NCI-H446 treated with DMSO at 0.1 percent for 48 hours (cell line): Measurements from ENCODE around the gene TMEM127.

Experiments used
- DNase-seq: peaks from one replicate; lab custom pipeline; 2025; lab: John Stamatoyannopoulos, UW

TMEM127 gene

DNA sequence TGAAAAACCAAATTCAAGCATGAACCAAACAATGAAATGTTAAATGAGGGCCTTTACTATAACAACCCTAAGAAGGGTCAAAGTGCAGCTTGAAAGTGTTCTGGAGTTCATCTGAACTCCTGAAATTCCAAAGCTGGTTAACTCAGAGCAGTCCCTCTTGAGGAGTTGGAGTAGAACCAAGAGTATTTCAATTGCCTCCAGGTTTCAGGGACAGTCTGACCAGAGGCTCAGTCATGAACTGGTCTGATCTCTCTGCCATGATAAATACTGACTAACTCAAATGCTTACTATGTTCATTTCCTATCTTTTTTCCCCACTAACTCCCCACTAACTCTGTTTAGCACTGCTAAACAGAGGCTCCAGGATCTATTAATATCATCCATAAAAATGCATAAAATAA is 59.9 kb downstream of the TMEM127 start:
- no peak for DNase-seq

DNA sequence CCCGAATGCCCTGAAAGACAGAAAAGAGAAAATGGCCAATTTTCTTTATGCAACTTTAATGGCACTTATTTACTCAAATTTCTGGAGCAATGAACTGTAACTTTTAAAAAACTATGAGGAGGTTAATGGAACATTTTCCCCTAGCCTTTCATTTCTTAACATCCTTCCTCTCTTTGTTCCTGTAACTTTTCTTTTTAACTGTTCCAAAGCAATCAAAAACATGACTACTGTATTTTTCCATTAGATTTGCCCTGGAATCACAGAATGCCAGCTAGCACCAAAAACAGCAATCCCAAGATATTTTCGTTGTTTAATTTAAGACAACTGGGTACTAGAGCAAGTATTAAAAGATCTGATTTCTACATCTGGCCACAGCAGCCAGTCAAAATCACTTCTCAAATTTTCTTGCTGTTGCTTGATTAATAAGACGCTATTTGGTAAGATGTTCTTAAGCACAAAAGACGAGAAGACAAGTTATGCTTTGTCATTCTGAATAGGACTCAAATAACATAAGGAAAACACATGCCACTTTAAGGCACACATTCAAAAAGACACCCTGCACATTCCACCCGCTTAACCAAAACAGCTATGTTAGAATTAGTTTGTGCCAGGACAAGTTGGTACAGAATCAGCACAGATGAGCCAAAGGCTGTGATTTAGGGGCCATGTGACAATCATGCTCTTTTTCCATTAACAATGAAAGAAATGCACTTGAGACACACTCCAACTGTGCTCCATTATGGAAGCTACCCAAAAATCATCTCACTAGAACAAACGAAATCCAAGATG is 60.8 kb downstream of the TMEM127 start:
- peak; percentile 9 for DNase-seq

DNA sequence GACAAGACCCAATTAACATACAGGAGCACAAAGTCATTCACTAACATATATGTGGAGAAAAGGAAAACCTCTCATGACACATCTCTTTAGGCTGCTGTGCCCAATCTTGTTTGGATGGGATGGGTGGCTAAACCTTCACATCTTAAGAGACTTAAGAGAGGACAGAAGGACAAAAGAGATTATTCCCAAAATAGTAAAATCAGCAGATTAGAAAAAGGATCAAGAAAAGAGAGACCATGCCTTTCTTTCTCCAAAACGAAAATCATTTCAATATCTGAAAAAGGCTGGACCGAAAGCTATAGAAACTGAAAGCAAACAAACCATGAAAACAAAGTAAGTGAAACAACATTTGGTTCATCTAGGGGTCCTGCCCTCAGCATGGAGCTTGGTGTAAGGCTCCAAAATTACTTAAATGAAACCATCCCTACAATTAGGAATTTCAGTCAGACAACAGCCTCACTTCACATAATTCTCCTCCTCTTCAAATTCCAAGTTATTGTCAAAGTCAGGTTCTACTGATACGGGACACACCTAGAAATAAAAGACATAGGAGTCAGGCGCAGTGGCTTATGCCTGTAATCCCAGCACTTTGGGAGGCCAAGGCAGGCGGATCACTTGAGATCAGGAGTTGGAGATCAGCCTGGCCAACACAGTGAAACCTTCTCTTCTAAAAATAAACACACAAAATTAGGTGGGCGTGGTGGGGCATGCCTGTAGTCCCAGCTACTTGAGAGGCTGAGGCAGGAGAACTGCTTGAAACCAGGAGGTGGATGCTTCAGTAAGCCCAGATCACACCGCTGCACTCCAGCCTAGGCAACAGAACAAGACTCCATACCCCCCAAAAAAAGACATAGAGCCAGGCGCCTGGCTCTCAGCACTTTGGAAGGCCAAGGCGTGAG is 62.4 kb downstream of the TMEM127 start:
- DNase-seq: no peak

DNA sequence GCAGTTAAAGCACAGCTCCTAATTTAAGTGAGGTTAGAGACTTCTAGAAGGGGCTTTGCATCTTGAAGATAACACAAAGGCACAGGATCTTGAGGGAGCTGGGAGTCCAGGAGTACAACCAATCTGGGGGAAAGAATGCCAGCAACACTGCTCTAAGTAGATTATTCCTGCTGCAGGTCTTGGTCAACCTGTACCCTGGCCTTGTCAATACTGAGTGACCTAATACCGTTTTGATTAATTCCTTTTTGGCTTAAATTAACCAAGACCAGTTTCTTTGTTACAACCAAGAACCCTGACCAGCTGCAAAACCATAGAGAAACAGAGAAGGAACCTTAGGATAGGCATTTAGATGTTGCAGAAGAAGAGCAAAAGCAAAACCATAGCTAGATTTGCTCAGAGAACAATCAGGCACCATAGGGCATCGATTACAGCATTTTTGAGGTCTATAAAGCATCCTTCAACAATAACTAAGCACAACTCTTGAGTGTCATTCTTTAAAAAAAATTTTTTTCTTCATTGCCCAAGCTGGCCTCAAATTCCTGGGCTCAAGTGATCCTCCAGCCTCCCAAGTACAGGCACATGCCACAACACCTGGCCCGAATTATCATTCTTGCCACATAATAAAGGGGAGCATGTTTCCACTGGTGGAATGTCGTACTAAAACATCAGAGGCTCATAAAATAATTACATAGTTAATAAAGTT is 63.5 kb downstream of the TMEM127 start:
- DNase-seq: no peak

DNA sequence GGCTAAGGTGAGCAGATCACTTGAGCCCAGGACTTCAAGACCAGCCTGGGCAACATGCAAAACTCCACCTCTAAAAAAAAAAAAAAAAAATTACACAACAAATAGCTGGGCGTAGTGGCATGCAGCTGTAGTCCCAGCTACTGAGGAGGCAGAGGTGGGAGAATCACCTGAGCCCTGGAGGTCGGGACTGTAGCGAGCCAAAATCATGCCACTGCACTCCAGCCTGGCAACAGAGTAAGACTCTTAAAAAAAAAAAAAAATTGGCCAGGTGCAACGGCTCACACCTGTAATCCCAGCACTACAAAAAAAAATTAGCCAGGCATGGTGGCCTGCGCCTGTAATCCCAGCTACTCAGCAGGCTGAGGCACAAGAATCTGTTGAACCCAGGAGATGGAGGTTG is 64.5 kb downstream of the TMEM127 start:
- DNase-seq: no peak

DNA sequence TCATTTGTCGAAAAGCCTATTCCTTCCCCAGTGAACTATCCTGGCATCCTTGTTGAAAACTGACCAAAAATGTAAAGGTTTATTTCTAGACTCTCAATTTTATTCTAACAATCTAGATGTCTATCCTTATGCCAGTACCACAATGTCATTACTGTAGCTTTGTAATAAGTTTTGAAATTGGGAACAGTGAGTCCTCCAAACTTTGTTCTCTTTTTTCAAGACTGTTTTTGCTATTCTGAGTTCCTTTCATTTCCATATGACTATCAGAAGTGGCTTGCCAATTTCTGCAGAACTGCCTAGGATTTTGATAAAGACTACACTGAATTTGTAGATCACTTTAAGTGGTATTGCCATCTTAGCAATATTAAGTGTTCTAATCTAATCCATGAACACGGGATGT is 66.9 kb downstream of the TMEM127 start:
- no peak for DNase-seq
